ENCODE results near the gene E2F4.

DNA sequence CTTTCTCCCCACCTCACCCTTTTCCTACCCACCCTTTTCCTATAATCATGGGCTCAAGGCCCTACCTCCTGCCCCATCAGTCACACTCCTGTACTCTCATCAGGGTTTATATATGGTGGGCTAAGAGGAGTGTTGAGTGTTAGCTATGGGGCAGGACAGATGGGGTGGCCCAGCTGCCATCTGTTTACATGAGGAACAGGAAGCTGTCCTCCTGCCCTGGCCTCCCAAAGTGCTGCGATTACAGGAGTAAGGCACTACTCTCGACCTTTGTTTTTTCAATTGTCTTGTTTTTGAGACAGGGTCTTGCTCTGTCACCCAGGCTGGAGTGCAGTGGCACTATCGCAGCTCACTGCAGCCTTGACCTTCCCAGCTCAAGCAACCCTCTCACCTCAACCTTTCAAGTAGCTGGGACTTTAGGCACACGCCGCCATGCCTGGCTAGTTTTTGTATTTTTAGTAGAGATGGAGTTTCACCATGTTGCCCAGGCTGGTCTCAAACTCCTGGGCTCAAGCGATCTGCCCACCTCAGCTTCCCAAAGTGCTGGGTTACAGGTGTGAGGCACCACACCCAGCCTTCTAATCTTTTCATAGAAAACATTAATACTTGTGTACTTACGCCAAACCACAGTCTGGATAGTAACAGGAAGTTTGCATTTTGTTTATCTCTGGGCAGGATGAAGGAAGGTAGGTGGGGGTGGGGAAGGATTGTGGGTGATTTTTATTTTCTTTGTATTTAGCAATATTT lies 33.9 kb upstream of the E2F4 start:
- TF ChIP-seq, protein P1, sequence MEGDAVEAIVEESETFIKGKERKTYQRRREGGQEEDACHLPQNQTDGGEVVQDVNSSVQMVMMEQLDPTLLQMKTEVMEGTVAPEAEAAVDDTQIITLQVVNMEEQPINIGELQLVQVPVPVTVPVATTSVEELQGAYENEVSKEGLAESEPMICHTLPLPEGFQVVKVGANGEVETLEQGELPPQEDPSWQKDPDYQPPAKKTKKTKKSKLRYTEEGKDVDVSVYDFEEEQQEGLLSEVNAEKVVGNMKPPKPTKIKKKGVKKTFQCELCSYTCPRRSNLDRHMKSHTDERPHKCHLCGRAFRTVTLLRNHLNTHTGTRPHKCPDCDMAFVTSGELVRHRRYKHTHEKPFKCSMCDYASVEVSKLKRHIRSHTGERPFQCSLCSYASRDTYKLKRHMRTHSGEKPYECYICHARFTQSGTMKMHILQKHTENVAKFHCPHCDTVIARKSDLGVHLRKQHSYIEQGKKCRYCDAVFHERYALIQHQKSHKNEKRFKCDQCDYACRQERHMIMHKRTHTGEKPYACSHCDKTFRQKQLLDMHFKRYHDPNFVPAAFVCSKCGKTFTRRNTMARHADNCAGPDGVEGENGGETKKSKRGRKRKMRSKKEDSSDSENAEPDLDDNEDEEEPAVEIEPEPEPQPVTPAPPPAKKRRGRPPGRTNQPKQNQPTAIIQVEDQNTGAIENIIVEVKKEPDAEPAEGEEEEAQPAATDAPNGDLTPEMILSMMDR (IDR thresholded peaks at IDR 0.05; ENCODE audit: low read depth, low read length) = no peak
- no peak for TF ChIP-seq POLR2A (IDR thresholded peaks at IDR 0.05; ENCODE audit: extremely low read depth, insufficient read length)
- TF ChIP-seq, protein P2, sequence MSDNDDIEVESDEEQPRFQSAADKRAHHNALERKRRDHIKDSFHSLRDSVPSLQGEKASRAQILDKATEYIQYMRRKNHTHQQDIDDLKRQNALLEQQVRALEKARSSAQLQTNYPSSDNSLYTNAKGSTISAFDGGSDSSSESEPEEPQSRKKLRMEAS (IDR thresholded peaks at IDR 0.05; ENCODE audit: low read depth, low read length) = no peak

All from NB4 (cell line).